GM12872 (cell line): ENCODE data around the gene NEFH.

Experiments used
- TF ChIP-seq, protein P1 (sequence below): IDR thresholded peaks from 3 replicates; pipeline ENCODE4 v1.5.1; 2011; ENCODE audit warnings: low read depth, mild to moderate bottlenecking, low read length, moderate library complexity; ENCODE audit not compliant: insufficient read depth

The NEFH gene

DNA sequence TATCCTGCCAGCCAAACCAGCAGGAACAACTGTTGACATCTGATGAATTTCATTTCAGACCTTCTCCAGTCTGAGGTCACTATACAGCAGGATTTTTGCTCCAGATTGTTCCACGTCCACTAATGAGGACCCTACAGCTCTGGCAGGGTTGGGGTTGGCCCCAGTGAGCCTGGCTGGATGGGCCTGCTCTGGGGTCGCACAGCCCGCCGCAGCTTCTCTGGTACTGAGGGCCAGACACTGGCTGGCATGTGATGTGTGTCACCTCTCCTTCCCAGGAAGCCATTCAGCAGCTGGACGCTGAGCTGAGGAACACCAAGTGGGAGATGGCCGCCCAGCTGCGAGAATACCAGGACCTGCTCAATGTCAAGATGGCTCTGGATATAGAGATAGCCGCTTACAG lies 5.4 kb downstream of the NEFH start:
- TF ChIP-seq, protein P1, sequence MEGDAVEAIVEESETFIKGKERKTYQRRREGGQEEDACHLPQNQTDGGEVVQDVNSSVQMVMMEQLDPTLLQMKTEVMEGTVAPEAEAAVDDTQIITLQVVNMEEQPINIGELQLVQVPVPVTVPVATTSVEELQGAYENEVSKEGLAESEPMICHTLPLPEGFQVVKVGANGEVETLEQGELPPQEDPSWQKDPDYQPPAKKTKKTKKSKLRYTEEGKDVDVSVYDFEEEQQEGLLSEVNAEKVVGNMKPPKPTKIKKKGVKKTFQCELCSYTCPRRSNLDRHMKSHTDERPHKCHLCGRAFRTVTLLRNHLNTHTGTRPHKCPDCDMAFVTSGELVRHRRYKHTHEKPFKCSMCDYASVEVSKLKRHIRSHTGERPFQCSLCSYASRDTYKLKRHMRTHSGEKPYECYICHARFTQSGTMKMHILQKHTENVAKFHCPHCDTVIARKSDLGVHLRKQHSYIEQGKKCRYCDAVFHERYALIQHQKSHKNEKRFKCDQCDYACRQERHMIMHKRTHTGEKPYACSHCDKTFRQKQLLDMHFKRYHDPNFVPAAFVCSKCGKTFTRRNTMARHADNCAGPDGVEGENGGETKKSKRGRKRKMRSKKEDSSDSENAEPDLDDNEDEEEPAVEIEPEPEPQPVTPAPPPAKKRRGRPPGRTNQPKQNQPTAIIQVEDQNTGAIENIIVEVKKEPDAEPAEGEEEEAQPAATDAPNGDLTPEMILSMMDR: no peak

DNA sequence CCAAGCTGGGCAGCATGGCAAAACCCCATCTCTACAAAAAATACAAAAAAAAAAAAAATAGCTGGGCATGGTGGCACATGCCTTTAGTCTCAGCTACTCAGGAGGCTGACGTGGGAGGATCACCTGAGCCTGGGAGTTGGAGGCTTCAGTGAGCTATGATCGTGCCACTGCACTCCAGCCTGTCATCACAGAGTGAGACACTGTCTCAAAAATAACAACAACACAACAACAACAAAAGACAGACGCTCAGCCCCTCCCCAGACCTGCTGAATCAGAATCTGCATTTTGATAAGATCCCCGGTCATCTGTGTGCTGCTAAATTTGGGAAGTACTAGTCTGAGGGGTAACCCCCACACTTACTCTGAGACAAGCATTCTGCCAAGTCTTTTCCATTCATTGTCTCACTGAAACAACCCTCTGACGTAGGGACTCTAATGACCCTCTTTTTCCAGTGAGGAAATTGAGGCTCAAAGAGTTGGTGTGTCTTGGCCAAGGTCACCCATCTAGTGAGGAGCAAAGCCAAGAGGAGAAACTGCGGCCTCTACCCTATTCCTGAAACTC lies 7.5 kb downstream of the NEFH start:
- TF ChIP-seq, protein P1: no peak

DNA sequence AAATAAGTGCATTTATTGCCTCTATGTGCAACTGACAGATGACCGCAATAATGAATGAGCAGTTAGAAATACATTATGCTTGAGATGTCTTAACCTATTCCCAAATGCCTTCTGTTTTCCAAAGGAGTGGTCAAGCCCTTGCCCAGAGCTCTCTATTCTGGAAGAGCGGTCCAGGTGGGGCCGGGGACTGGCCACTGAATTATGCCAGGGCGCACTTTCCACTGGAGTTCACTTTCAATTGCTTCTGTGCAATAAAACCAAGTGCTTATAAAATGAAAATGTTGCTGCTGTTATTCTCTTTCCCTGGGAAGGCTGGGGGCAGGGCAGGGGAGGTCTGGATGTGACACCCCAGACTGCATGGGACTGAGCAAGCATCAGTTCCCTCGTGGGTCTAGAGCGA lies 11.0 kb downstream of the NEFH start:
- TF ChIP-seq, protein P1: no peak

DNA sequence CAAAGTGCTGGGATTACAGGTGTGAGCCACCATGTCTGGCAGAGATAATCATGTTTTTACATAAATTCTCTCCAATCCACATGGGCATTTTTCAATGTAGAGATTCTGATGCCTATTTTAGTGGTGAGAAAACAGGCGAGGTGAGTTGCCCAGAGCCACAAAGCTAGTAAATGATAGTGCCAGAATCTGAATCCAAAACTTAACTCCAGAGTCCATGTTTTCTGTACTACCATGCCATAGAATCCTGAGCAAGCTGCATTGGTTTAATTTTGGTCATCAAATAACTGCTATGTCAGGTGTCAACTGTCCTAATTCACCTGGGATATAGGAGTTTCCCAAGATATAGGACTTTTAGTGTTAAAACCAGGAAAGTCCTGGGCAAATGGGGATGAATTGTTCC lies 13.6 kb downstream of the NEFH start:
- TF ChIP-seq, protein P1: no peak

DNA sequence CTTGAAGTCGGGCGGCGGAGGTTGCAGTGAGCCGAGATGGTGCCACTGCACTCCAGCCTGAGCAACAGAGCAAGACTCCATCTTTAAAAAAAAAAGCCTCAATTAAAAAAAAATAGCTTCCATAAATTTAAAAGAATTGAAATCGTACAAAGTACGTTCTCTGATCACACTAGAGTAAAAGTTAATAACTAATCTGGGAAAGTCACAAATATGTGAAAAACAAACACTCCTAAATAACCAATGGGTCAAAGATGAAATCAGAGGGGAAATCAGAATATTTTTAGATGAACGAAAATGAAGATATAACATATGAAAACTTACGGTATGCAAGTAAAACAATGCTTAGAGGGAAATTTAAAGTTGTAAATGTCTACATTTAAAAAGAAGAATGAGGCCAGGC lies 19.8 kb downstream of the NEFH start:
- TF ChIP-seq, protein P1: no peak

DNA sequence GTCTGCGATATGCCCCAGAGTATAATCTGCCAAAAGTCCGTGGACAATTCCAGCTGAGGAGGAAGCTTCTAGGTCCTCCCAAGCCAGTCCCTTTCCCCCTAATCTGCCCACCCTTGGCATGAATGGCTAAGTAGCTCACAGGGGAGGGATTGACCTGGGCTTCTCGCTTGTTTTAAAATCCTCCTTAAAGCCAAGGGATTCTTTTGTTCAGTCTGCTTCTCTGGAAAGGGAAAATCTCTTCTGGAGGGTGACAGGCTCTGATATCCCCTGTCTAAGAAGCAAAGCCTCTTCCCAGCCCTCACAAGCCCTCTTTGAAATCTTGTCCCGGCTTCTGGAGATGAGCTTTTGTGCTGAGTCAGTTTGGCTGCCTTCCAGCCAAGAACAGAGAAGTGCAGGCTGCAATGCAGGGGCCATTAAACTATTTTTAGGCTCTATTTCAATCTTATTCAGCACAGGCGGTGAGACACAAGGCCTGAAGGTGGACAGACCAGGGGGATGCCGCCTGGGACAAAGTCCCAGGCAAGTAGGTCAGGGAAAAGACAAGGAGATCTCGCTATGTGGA lies 23.9 kb downstream of the NEFH start:
- TF ChIP-seq, protein P1: no peak

DNA sequence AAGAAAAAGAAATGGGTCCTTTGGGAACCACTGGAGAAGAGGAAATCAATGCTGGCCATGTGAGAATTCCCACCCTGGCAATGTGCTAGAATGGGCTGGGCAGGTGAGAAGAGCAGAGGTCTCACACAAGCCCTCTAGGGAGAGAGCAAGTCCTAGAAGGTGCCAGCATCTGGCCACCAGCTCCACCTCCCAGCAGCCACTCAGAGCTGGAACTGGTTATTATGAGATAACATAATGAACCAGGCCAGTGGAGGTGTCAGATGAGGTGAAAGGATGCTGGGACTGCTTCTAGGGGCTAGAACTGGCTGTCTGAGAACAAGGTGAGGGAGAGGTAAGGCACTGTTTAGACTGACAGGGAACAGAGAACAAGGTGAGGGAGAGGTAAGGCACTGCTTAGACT lies 29.3 kb downstream of the NEFH start:
- TF ChIP-seq, protein P1: no peak
